ENCODE measurements around the gene TAAR2.

DNA sequence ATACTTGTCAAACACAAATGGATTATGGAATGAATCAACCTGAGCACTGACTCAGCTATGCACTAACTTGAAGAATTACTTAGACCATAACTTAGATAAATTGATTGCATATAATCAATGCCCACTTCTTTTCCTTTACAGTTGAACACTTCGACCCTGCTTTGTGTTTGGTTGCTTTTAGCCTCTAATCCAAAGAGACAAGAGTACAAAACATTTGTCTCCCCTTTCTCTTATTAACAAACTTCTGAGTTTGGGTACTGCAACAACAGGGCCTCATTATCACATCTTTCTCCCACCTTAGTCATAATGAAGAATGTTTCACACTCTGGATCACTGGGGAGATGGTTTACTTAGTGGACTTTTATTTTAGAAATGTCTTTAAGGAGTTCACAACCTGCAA is 56.5 kb downstream of the TAAR2 start:
- TF ChIP-seq, protein P1, sequence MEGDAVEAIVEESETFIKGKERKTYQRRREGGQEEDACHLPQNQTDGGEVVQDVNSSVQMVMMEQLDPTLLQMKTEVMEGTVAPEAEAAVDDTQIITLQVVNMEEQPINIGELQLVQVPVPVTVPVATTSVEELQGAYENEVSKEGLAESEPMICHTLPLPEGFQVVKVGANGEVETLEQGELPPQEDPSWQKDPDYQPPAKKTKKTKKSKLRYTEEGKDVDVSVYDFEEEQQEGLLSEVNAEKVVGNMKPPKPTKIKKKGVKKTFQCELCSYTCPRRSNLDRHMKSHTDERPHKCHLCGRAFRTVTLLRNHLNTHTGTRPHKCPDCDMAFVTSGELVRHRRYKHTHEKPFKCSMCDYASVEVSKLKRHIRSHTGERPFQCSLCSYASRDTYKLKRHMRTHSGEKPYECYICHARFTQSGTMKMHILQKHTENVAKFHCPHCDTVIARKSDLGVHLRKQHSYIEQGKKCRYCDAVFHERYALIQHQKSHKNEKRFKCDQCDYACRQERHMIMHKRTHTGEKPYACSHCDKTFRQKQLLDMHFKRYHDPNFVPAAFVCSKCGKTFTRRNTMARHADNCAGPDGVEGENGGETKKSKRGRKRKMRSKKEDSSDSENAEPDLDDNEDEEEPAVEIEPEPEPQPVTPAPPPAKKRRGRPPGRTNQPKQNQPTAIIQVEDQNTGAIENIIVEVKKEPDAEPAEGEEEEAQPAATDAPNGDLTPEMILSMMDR (IDR thresholded peaks at IDR 0.05): no peak
- no peak for TF ChIP-seq EZH2 (IDR thresholded peaks at IDR 0.05; ENCODE audit: borderline replicate concordance, insufficient read depth, low read depth, low read length, poor library complexity, severe bottlenecking)

Data from B cell (primary cell).